Panc1 (cell line): ENCODE data around the gene HMCN2.

Experiments
- POLR2AphosphoS5 ChIP-seq: IDR thresholded peaks from 2 replicates; pipeline ENCODE4 v1.6.1; 2012; ENCODE audit warnings: mild to moderate bottlenecking, low read depth, low read length, moderate library complexity
- SIN3A ChIP-seq: IDR thresholded peaks from 2 replicates; pipeline ENCODE4 v1.6.1; 2012; ENCODE audit warnings: low read depth, mild to moderate bottlenecking, low read length, moderate library complexity, borderline replicate concordance; ENCODE audit not compliant: insufficient read depth
- TCF7L2 ChIP-seq: IDR thresholded peaks from 2 replicates; pipeline ENCODE4 v1.6.1; 2011; ENCODE audit warnings: mild to moderate bottlenecking, low read depth, low read length, inconsistent platforms
- TF ChIP-seq, protein P1 (sequence below): fragments of 450-650 bp; IDR thresholded peaks from 2 replicates; pipeline ENCODE4 v1.5.1; 2017; ENCODE audit warnings: mild to moderate bottlenecking
- TF ChIP-seq, protein P2 (sequence below), 2 experiments: IDR thresholded peaks; 2 replicates each; pipeline ENCODE4 v1.6.1; 2011 to 2012; ENCODE audit warnings: low read depth in 2 of 2, control low read depth in 1 of 2, low read length in 1 of 2, mild to moderate bottlenecking in 1 of 2, moderate library complexity in 1 of 2; ENCODE audit not compliant: insufficient read depth in 1 of 2

DNA sequence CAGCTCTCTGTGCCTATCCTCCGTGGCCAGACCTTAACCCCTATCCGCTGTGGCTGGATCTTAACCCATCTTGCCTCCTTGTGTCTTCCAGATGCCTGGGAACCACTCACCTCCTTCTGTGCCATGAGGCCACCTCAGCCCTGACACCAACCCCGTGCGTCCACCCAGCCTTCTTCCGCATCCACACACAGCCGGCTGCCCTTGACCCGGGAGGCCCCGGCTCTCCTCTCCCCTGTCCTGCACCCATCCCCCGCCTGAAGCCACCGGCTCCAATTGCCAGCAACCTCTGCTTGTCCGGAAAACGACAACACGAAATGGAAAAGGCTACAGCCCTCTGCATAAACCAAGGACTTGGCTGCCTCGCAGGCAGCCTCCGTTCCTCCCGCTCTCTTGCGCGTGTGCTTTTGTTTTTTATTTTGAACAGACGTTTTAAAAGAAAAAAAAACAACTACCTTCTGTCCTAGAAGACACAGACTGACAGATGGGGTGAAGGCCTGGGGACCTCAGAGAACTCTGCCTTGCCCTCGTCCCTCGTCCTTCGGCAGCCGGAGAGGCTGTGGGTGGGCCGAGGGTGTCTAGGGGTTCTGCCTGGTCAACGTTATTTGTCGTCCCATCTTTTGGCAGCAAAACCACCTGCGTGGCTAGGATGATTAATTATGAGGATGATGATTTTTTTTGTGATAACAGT is 32.5 kb upstream of the HMCN2 start:
- TF ChIP-seq, protein P1, sequence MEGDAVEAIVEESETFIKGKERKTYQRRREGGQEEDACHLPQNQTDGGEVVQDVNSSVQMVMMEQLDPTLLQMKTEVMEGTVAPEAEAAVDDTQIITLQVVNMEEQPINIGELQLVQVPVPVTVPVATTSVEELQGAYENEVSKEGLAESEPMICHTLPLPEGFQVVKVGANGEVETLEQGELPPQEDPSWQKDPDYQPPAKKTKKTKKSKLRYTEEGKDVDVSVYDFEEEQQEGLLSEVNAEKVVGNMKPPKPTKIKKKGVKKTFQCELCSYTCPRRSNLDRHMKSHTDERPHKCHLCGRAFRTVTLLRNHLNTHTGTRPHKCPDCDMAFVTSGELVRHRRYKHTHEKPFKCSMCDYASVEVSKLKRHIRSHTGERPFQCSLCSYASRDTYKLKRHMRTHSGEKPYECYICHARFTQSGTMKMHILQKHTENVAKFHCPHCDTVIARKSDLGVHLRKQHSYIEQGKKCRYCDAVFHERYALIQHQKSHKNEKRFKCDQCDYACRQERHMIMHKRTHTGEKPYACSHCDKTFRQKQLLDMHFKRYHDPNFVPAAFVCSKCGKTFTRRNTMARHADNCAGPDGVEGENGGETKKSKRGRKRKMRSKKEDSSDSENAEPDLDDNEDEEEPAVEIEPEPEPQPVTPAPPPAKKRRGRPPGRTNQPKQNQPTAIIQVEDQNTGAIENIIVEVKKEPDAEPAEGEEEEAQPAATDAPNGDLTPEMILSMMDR = no peak
- TF ChIP-seq, protein P2, sequence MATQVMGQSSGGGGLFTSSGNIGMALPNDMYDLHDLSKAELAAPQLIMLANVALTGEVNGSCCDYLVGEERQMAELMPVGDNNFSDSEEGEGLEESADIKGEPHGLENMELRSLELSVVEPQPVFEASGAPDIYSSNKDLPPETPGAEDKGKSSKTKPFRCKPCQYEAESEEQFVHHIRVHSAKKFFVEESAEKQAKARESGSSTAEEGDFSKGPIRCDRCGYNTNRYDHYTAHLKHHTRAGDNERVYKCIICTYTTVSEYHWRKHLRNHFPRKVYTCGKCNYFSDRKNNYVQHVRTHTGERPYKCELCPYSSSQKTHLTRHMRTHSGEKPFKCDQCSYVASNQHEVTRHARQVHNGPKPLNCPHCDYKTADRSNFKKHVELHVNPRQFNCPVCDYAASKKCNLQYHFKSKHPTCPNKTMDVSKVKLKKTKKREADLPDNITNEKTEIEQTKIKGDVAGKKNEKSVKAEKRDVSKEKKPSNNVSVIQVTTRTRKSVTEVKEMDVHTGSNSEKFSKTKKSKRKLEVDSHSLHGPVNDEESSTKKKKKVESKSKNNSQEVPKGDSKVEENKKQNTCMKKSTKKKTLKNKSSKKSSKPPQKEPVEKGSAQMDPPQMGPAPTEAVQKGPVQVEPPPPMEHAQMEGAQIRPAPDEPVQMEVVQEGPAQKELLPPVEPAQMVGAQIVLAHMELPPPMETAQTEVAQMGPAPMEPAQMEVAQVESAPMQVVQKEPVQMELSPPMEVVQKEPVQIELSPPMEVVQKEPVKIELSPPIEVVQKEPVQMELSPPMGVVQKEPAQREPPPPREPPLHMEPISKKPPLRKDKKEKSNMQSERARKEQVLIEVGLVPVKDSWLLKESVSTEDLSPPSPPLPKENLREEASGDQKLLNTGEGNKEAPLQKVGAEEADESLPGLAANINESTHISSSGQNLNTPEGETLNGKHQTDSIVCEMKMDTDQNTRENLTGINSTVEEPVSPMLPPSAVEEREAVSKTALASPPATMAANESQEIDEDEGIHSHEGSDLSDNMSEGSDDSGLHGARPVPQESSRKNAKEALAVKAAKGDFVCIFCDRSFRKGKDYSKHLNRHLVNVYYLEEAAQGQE (IDR thresholded peaks at IDR 0.05; ENCODE audit: insufficient read depth in 1 of 2, low read depth in 2 of 2, low read length in 1 of 2) = no peak
- no peak for TF ChIP-seq SIN3A
- no peak for TF ChIP-seq POLR2AphosphoS5
- no peak for TF ChIP-seq TCF7L2
